IMR-90 (cell line): ENCODE data around the gene AFAP1L2. TPM values are rescaled to one million over a fixed set of nuclear protein-coding genes. Genes with fewer than 3 reads are reported as not detected.

Source experiments
- ATAC-seq: fragments of 200-7000 bp; cut with Tn5 transposase; 2 replicates; pipeline ENCODE4 v1.9.1; 2020; ENCODE audit warnings: low read depth, mild to moderate bottlenecking, moderate library complexity
- BruUV-seq: library from RNA; stranded (reverse); fragments of 400-500 nt; replicated peaks from 2 replicates; lab custom pipeline; 2021; lab: Mats Ljungman, UMichigan
- CTCF ChIA-PET: fragments of 300-600 bp; formaldehyde crosslinking; extraction: SDS; loops from one replicate; lab custom pipeline; 2021; ENCODE audit warnings: antibody characterized with exemption; lab: Yijun Ruan, JAX
- POLR2A ChIA-PET: fragments of 300-600 bp; sonication (Branson Sonifier 250); formaldehyde crosslinking; loops from one replicate; lab custom pipeline; 2022; ENCODE audit warnings: antibody characterized with exemption; ENCODE audit not compliant: unreplicated experiment; lab: Charles Lee
- DNase-seq: peaks from one replicate; pipeline ENCODE4 v3.0.0; 2013
- H2AFZ ChIP-seq: replicated peaks from 2 replicates; pipeline ENCODE3; 2013; ENCODE audit warnings: low read length, mild to moderate bottlenecking; ENCODE audit not compliant: poor library complexity
- H2AK5ac ChIP-seq: 2 replicates; pipeline ENCODE4 v1.6.1; 2013; ENCODE audit warnings: low read depth, low read length, inconsistent platforms
- H2AK9ac ChIP-seq: replicated peaks from 2 replicates; pipeline ENCODE3; 2013; ENCODE audit warnings: mild to moderate bottlenecking, low read depth, low read length, moderate library complexity; ENCODE audit not compliant: poor library complexity
- H2BK120ac ChIP-seq: 2 replicates; pipeline ENCODE4 v1.6.1; 2013; ENCODE audit warnings: low read depth, low read length, inconsistent platforms
- H2BK15ac ChIP-seq: 3 replicates; pipeline ENCODE4 v1.6.1; 2013; ENCODE audit warnings: low read depth, low read length, inconsistent platforms
- H2BK20ac ChIP-seq: 2 replicates; pipeline ENCODE4 v1.6.1; 2013; ENCODE audit warnings: low read depth, mild to moderate bottlenecking, inconsistent platforms, low read length, moderate library complexity
- H2BK5ac ChIP-seq: 2 replicates; pipeline ENCODE4 v1.6.1; 2013; ENCODE audit warnings: mild to moderate bottlenecking, low read depth, low read length, inconsistent platforms; ENCODE audit not compliant: poor library complexity, severe bottlenecking
- H3K14ac ChIP-seq: replicated peaks from 2 replicates; pipeline ENCODE4 v1.6.1; 2013; ENCODE audit warnings: low read depth, low read length, inconsistent platforms
- H3K18ac ChIP-seq: 2 replicates; pipeline ENCODE4 v1.6.1; 2013; ENCODE audit warnings: low read depth, low read length, control low read depth
- H3K23ac ChIP-seq: 2 replicates; pipeline ENCODE4 v1.6.1; 2013; ENCODE audit warnings: low read depth, low read length, inconsistent platforms
- H3K27ac ChIP-seq: 2 replicates; pipeline ENCODE4 v1.5.1; 2013; ENCODE audit warnings: mild to moderate bottlenecking, control low read depth, low read length; ENCODE audit not compliant: insufficient read depth
- H3K27me3 ChIP-seq: 2 replicates; pipeline ENCODE4 v1.6.1; 2013; ENCODE audit warnings: low read length; ENCODE audit not compliant: control insufficient read depth, insufficient read depth
- H3K36me3 ChIP-seq: 2 replicates; pipeline ENCODE4 v1.6.1; 2013; ENCODE audit warnings: low read length, mixed read lengths; ENCODE audit not compliant: control insufficient read depth, insufficient read depth
- H3K4ac ChIP-seq: 2 replicates; pipeline ENCODE4 v1.6.1; 2013; ENCODE audit warnings: low read depth, low read length, inconsistent platforms
- H3K4me1 ChIP-seq: 2 replicates; pipeline ENCODE4 v1.6.1; 2013; ENCODE audit warnings: low read length, mixed read lengths; ENCODE audit not compliant: control insufficient read depth, insufficient read depth
- H3K4me2 ChIP-seq: 2 replicates; pipeline ENCODE4 v1.6.1; 2013; ENCODE audit warnings: low read depth, mild to moderate bottlenecking, control low read depth, low read length, moderate library complexity
- H3K4me3 ChIP-seq: 2 replicates; pipeline ENCODE4 v1.5.1; 2013; ENCODE audit warnings: low read depth, mild to moderate bottlenecking, control low read depth, low read length, moderate library complexity; ENCODE audit not compliant: insufficient read depth
- H3K56ac ChIP-seq: 2 replicates; pipeline ENCODE4 v1.6.1; 2013; ENCODE audit warnings: low read length, inconsistent platforms; ENCODE audit not compliant: insufficient read depth; ENCODE audit errors: extremely low read depth
- H3K79me1 ChIP-seq, 2 experiments: 2 replicates each; pipeline ENCODE4 v1.6.1; 2013; ENCODE audit warnings: low read length in 2 of 2, inconsistent platforms in 1 of 2, low read depth in 1 of 2
- H3K9ac ChIP-seq: 2 replicates; pipeline ENCODE4 v1.6.1; 2013; ENCODE audit warnings: low read depth, low read length, control low read depth
- H3K9me1 ChIP-seq: 2 replicates; pipeline ENCODE4 v1.6.1; 2013; ENCODE audit warnings: low read length, inconsistent platforms; ENCODE audit not compliant: insufficient read depth
- H3K9me3 ChIP-seq: 2 replicates; pipeline ENCODE4 v1.6.1; 2013; ENCODE audit warnings: low read length; ENCODE audit not compliant: control insufficient read depth, insufficient read depth
- H4K20me1 ChIP-seq: 2 replicates; pipeline ENCODE4 v1.6.1; 2013; ENCODE audit warnings: low read length, inconsistent platforms; ENCODE audit not compliant: insufficient read depth
- H4K5ac ChIP-seq: 2 replicates; pipeline ENCODE4 v1.6.1; 2013; ENCODE audit warnings: mild to moderate bottlenecking, low read depth, low read length, control low read depth
- H4K8ac ChIP-seq, 2 experiments: 2 replicates each; pipeline ENCODE4 v1.6.1; 2013; ENCODE audit warnings: low read depth in 2 of 2, low read length in 2 of 2, control low read depth in 1 of 2, inconsistent platforms in 1 of 2
- H4K91ac ChIP-seq: 2 replicates; pipeline ENCODE4 v1.6.1; 2013; ENCODE audit warnings: low read depth, low read length, inconsistent platforms; ENCODE audit not compliant: insufficient read depth
- CTCF ChIP-seq: conservative IDR thresholded peaks from 2 replicates; pipeline ENCODE4 v1.5.1; 2012; ENCODE audit warnings: mild to moderate bottlenecking, low read depth, low read length, improper control_type of control experiment
- WGBS, 2 experiments: methylation state at CpG; one replicate each; pipeline versions ENCODE4 v1.1.5 to v1.1.7; 2013; ENCODE audit warnings: missing lambda C conversion rate in 2 of 2; ENCODE audit not compliant: insufficient read length in 1 of 2; ENCODE audit errors: extremely low coverage in 2 of 2; 5-methylcytosine and 5-hydroxymethylcytosine counted together
- dilution Hi-C: fragments of 300-500 bp; cut with HindIII; formaldehyde crosslinking; loops from one replicate; pipeline ENCODE4 v1.14.3; 2018; ENCODE audit warnings: low sequenced_read_pairs; ENCODE audit not compliant: unreplicated experiment
- in situ Hi-C: fragments of 300-500 bp; cut with MboI; formaldehyde crosslinking; loops from 3 replicates; pipeline ENCODE4 v1.14.3; 2019; ENCODE audit warnings: low sequenced_read_pairs, inconsistent platforms, mixed read lengths
- intact Hi-C: fragments of 100-400 bp; cut with micrococcal nuclease; formaldehyde crosslinking; loops from 2 replicates; pipeline ENCODE4 v1.10.0; 2022
- polyA plus RNA-seq, 3 experiments: library from polyadenylated mRNA; depleted of rRNA; stranded (reverse); fragments of >200 nt; gene quantifications; 2 replicates each; pipeline ENCODE4 v1.2.3, GENCODE V29; 2012; ENCODE audit warnings: low replicate concordance in 1 of 3
- total RNA-seq: library from RNA; depleted of rRNA; stranded (reverse); fragments of >200 nt; gene quantifications from 2 replicates; pipeline ENCODE4 v1.2.3, GENCODE V29; 2012

AFAP1L2 gene
- total and polyA plus RNA-seq, 2 of the 4 experiments (the other 2 are of a cell fraction), result under 0.01 to 0.10 TPM

- WGBS, 2 experiments, result no CpG with 5 or more reads among the region's 12 CpGs
- ChIA-PET POLR2A (no interaction called here), CTCF (interaction anchor here (4.0 kb wide), 1 partner anchor 127 kb away, joined by 17 read pairs; no protein-coding TSS in a partner anchor)
- Histone ChIP-seq H3K23ac (no peak overlapping the region), H3K4me1 (peaks cover 4% of the 10 kb centered on the region; the same call in 1 of the 2 replicates), H3K4ac (no peak overlapping the region), H3K18ac (no peak overlapping the region), H3K14ac (no peak overlapping the region), H2BK120ac (no peak overlapping the region), H4K8ac (no peak overlapping the region), H3K27ac (no peak overlapping the region), H3K36me3 (no peaks in the 10 kb centered on the region), H2BK15ac (no peak overlapping the region), H4K20me1 (no peaks in the 10 kb centered on the region), H3K79me1 (no peaks in the 10 kb centered on the region), H2AK9ac (no peak overlapping the region), H4K5ac (no peak overlapping the region), H3K9ac (no peak overlapping the region), H3K9me1 (0 out of 2 replicates have a peak, but pooled peaks cover 2% of the 10 kb centered on the region), H2AFZ (no peak overlapping the region), H3K9me3 (no peaks in the 10 kb centered on the region), H2AK5ac (no peak overlapping the region), H3K4me2 (no peak overlapping the region), H3K27me3 (peaks cover 20% of the 10 kb centered on the region), H3K56ac (no peak overlapping the region), H2BK20ac (no peak overlapping the region), H4K91ac (no peak overlapping the region), H2BK5ac (no peak overlapping the region), H3K4me3 (no peak overlapping the region)
- dilution Hi-C loops (no loop called here), intact Hi-C loops (no loop called here), in situ Hi-C loops (no loop called here)
- DNase-seq (no peak), ATAC-seq (no peak)
- no TSS peak for BruUV-seq
- TF ChIP-seq CTCF, result no peak
Measured at GRCh38 chr10:114430688-114431413, 26.5 kb upstream of the AFAP1L2 start.
